Coronary artery (tissue), 2 donors: ENCODE measurements around the gene FNDC1.

ENCODE experiments used
- DNase-seq: peaks from one replicate; pipeline ENCODE4 v3.0.0-alpha.2; 2017; ENCODE audit warnings: low spot score
- H3K27ac ChIP-seq, 2 donors: fragments of 200-600 bp; sonication (generic); one replicate each; pipeline ENCODE4 v1.5.1; 2016 to 2019
- H3K4me3 ChIP-seq: fragments of 200-600 bp; sonication (generic); 2 replicates; pipeline ENCODE4 v1.5.1; 2016; ENCODE audit warnings: mild to moderate bottlenecking, moderate library complexity
- CTCF ChIP-seq: fragments of 200-600 bp; sonication (generic); IDR thresholded peaks from one replicate; pipeline ENCODE4 v1.5.1; 2019; ENCODE audit warnings: antibody characterized with exemption

Gene FNDC1

GRCh38 chr6:159142531-159142930 lies 26.7 kb upstream of the FNDC1 start:
- no peak for TF ChIP-seq CTCF
- DNase-seq = no peak
- H3K4me3 ChIP-seq = no peak overlapping the region
- H3K27ac ChIP-seq = no peak overlapping the region

GRCh38 chr6:159148641-159149040 lies 20.6 kb upstream of the FNDC1 start:
- no peak for DNase-seq
- no peak overlapping the region for H3K27ac ChIP-seq
- TF ChIP-seq CTCF = no peak
- no peak overlapping the region for H3K4me3 ChIP-seq

- H3K4me3 ChIP-seq = no peak overlapping the region
- no peak for TF ChIP-seq CTCF
- H3K27ac ChIP-seq = no peak overlapping the region
- DNase-seq = no peak
Observed at GRCh38 chr6:159149641-159150040, 19.6 kb upstream of the FNDC1 start.

GRCh38 chr6:159151266-159151855 lies 17.8 kb upstream of the FNDC1 start:
- DNase-seq = no peak
- Histone ChIP-seq H3K27ac (no peak overlapping the region), H3K4me3 (no peak overlapping the region)
- TF ChIP-seq CTCF = peak; percentile 24

GRCh38 chr6:159152041-159152440 lies 17.2 kb upstream of the FNDC1 start:
- H3K4me3 ChIP-seq = no peak overlapping the region
- DNase-seq = no peak
- H3K27ac ChIP-seq = no peak overlapping the region
- TF ChIP-seq CTCF = no peak

GRCh38 chr6:159152782-159153181 lies 16.4 kb upstream of the FNDC1 start:
- H3K4me3 ChIP-seq = no peak overlapping the region
- DNase-seq = no peak
- no peak overlapping the region for H3K27ac ChIP-seq
- no peak for TF ChIP-seq CTCF

- no peak for TF ChIP-seq CTCF
- H3K4me3 ChIP-seq = no peak overlapping the region
- H3K27ac ChIP-seq = no peak overlapping the region
- DNase-seq = no peak
Observed at GRCh38 chr6:159155679-159156078, 13.5 kb upstream of the FNDC1 start.
